GM19467 (cell line): Measurements from ENCODE around the gene MXD3.
A peak's percentile ranks its signal among the peaks of the same experiment; 100 is the strongest.
"Not testable (repeated sequence)": the region's sequence is repeated elsewhere in the genome, so short reads cannot be mapped to it uniquely, and the experiment has no call there.

Experiments used
- ATAC-seq: cut with Tn5 transposase; IDR thresholded peaks from one replicate; pipeline ENCODE4 v1.9.1; 2021; ENCODE audit warnings: mild to moderate bottlenecking, moderate library complexity; ENCODE audit not compliant: unreplicated experiment

The MXD3 gene

GRCh38 chr5:177306103-177306640 lies 5.5 kb downstream of the MXD3 start:
- ATAC-seq: not testable (repeated sequence)

DNA sequence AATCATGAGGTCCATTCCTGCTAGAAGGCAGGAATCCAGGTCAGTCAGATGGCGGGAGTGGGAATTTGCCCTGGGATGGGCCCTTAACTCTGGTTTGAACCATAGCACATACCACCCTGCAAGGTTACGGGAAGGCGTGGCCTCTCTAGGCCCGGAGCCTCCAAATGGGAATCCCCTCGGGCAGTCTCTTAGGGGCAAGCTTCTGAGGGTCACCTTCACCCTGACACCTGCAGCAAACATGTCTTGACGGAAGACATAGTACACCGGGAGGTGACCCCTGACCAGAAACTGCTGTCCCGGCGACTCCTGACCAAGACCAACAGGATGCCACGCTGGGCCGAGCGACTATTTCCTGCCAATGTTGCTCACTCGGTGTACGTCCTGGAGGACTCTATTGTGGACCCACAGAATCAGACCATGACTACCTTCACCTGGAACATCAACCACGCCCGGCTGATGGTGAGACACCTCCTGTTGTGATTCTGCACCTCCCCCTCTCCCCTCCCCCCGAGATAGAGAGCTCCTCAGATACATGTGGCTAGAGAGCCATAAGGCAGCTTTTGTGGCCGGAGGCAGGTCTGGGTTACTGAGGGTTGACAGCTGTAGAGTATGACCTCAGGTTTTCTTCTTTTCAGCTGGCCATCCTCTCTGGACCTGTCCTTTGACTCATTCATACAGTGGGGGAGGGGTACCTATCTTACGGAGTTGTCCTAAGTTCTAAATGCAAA lies 7.1 kb downstream of the MXD3 start:
- no peak for ATAC-seq

GRCh38 chr5:177303925-177304391 lies 7.7 kb downstream of the MXD3 start:
- ATAC-seq: no peak

DNA sequence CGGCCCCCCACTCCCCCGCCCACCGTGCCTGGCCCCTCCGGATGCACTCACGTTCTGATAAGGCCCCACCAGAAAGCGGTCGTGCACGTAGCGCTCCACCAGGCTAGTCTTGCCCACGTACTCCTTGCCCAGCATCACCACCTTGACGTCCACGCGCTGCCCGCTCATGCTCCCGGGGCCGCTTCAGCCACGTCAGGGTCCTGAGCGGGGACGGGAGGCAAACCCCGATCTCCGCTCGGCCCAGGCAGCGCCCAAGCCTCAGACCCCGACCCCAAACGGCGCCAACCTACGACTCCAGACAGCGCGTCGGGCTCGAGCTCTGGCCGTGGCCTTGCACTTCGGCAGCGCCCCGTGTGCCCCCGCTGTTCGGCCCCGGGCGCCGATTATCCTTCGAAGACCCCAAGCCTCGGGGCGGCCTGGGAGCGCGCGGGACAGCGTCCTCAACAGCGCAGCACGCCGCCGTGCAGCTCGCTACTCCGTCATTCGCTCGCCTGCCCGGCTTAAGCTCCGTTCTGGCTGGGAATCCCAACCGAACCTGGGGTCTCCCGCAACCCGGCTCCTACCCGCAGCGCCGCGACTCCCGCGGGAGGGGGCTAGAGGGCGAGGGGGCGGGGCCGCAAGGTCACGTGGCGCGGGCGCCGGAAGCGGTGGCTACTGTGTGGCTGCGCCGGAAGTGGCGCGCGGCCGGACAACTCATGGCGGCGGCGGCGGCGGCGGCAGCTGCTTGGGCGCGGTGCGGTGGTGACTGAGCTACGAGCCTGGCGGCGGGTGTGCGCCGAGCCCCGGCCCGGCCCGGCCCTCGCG lies 8.4 kb downstream of the MXD3 start, which contains the start of the genes PRELID1 and RAB24:
Gene PRELID1, plus strand, starts transcription at position 679 of the 804 bp plus-strand sequence. CDS start 187 bp downstream, outside the sequence.
Gene RAB24, minus strand, starts transcription at position 599 of the 804 bp plus-strand sequence. Its CDS starts 431 bp downstream, at position 168.
- peak; percentile 45 for ATAC-seq

DNA sequence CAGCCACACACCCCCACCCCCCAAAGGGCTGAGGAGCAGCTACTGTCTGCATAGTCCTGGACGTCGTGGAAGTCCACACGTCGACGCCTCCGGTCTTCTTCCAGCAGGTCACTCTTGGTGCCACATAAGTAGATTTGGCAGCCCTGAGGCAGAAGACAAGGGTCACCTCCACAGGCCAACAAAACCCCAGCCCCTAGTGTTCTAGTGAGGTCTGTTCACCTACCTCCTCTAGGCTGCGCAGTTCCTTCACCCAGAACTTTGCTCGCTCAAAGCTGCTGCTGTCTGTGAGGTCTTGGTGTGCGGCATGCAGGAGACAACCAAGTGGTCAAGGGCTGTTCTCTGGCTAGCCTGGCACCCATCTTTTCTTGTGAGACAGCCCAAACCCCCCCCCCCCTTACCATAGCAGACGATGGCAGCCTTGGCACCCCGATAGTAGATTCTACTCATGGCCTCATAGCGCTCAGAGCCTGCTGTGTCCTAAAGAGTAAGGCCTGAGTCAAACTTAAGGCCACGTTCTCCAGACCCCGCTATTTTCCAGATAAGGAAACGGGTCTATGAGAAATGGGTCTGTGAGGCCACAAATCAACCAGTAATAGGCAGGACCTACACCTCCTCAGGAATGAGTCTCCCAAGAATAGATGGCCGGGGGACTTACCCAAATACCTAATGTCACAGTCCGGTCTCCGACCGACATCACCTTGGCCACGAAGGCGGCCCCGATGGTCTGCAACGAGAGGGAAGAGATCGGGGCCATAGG lies 9.2 kb downstream of the MXD3 start:
- no peak for ATAC-seq

DNA sequence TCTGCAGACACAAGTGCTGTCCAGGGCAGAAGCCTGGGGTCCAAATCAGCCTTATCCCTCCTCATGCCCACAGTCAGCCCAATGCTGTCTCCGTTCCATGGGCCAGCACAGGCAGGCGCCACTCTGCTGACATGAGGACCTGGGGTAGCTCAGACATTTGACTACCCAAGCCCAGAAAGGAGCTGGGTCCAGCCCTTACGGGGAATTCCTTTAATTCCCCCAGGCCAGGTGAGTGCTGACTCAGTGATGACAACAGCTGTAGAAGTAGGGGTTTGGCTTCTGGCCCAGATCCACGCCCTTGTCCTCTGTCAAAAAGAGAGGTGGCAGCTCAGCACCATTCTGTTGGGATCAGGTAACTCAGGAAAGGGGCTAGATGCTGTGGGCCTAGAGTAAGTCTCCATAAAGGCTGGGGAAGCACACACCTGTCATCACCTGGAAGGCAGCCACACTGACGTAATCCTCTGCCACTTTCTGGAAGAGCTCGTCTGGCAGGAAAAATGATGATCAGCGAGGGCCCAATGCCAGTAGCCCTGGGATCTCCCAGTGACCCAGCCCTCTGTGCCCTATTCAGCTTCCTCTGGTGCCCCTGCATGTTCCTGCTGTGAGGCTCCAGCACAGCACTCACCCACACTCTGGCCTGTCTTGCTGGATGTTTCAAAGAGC lies 10.1 kb downstream of the MXD3 start:
- no peak for ATAC-seq

GRCh38 chr5:177300951-177301350 lies 10.7 kb downstream of the MXD3 start:
- no peak for ATAC-seq

GRCh38 chr5:177300236-177300880 lies 11.3 kb downstream of the MXD3 start:
- ATAC-seq: peak; percentile 39

DNA sequence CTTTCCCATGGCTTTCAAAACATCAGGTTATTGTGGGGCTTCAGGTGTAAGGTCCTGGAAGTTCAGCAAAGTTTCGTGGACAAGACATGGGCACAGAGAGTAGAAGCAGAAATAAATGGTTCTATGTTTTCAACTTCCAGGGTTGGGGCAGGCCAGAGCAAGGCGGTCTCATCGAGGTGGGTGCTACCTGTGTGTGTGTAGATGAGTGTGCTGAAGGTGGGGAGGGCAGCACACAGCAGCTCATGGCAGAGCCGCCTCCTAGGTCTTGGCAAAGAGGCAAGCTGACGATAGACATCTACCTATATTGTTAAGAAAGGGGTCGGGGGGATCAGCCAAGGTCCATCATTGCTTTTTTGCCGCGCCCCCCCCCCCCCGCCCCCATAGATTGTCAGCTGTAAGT lies 12.0 kb downstream of the MXD3 start:
- no peak for ATAC-seq

- no peak for ATAC-seq
Observed at GRCh38 chr5:177297922-177298321, 13.8 kb downstream of the MXD3 start.

- ATAC-seq: no peak
Observed at GRCh38 chr5:177296581-177296980, 15.1 kb downstream of the MXD3 start.

- ATAC-seq: no peak
Observed at GRCh38 chr5:177295924-177296323, 15.8 kb downstream of the MXD3 start.

DNA sequence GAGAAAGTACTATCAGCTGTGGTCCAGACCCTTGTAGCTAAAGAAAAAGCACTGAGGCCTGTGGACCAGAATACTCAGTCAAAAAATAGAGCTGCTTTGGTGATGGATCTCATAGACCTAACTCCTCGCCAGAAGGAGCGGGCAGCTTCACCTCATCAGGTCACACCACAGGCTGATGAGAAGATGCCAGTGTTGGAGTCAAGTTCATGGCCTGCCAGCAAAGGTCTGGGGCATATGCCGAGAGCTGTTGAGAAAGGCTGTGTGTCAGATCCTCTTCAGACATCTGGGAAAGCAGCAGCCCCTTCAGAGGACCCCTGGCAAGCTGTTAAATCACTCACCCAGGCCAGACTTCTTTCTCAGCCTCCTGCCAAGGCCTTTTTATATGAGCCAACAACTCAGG lies 17.1 kb downstream of the MXD3 start:
- no peak for ATAC-seq

DNA sequence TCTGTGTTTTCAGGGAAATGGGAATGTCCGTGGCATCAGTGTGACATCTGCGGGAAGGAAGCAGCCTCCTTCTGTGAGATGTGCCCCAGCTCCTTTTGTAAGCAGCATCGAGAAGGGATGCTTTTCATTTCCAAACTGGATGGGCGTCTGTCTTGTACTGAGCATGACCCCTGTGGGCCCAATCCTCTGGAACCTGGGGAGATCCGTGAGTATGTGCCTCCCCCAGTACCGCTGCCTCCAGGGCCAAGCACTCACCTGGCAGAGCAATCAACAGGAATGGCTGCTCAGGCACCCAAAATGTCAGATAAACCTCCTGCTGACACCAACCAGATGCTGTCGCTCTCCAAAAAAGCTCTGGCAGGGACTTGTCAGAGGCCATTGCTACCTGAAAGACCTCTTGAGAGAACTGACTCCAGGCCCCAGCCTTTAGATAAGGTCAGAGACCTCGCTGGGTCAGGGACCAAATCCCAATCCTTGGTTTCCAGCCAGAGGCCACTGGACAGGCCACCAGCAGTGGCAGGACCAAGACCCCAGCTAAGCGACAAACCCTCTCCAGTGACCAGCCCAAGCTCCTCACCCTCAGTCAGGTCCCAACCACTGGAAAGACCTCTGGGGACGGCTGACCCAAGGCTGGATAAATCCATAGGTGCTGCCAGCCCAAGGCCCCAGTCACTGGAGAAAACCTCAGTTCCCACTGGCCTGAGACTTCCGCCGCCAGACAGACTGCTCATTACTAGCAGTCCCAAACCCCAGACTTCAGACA lies 17.7 kb downstream of the MXD3 start:
- no peak for ATAC-seq

DNA sequence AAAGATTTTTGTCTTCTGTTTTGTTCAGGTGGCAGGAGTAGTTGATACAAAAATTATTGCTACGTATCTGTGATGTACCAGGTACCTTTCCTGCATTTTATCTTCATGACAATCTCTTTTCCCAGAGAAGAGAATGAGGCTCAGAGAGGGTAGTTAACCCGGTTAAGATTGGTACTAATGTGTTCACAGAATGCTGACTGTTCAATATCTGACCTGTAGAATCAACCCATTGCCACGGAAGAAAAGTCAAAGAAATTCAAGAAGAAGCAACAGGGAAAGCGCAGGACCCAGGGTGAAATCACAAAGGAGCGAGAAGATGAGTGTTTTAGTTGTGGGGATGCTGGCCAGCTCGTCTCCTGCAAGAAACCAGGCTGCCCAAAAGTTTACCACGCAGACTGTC lies 20.0 kb downstream of the MXD3 start:
- ATAC-seq: no peak

DNA sequence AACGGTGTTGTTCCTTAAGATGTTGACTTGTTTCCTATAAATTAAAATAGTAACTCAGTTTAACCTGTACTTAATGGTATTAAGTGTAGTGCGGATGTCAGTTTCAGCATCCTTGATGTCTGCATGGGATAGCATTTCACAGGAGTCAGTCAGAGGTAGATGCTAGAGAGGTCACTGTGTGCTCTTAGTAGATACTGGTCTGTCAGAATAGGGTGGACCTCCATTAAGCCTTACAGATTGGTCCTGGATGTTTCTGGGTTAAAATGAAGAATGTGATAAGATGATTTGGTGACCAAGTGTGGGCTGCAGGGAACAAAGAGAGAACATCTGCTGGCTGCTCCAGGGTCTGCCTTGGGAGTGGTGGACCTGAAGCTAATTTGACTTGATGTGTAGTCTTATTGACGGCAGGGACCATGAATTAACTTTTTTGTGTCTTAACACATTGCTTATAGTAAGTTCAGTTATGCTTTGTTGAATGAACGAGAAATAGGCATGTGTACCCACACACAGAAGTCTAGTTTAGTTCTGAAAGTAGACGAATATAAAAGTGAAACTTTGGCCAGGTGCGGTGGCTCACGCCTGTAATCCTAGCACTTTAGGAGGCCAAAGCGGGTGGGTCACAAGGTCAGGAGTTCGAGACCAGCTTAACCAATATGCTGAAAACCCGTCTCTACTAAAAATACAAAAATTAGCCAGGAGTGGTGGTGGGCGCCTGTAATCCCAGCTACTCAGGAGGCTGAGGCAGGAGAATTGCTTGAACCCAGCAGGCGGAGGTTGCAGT lies 20.7 kb downstream of the MXD3 start:
- ATAC-seq: no peak

DNA sequence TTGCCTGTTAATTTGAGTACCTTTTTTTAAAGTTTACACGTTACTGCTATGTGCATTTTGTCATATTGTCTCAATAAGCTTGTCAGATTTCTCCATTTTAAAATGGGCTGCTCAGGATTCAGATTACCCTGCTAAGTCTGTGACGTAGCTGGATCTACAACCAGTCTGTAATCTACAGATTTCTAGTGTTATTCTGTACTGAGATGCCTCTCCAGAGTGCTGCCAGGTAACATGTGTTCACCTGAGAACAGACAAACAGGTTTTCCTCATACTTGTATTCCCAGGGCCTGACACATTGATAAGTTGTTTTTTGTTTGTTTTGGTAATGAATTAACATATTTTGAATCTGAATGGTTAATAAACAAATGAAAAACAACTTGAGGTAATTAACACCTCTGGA lies 23.5 kb downstream of the MXD3 start:
- ATAC-seq: no peak

DNA sequence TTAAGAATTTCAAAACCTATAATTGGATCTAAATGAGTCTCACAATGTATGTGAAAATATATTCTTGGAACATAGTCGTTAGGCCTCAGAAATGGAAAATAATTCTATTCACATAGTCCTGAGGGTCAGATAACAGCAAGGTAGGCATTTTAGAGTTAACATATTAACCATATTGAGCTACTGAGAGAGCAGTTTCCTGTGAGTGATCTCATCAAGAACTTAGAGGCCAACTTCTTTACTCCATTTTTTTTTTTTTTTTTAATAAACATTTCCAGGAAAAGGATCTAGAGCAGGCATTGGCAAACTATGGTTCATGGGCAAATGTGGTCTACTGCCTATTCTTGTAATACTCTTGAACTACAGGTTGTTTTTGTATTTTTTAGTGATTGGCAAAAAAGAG lies 34.8 kb downstream of the MXD3 start:
- no peak for ATAC-seq
